Superior temporal gyrus (tissue), 1 donor: ENCODE results near the gene UBQLN1.
"Not testable (repeated sequence)": the region's sequence is repeated elsewhere in the genome, so short reads cannot be mapped to it uniquely, and the experiment has no call there.

ENCODE experiments used
- DNase-seq: peaks from one replicate; pipeline ENCODE4 v3.0.0-alpha.2; 2016; ENCODE audit errors: extremely low spot score

The UBQLN1 gene

DNA sequence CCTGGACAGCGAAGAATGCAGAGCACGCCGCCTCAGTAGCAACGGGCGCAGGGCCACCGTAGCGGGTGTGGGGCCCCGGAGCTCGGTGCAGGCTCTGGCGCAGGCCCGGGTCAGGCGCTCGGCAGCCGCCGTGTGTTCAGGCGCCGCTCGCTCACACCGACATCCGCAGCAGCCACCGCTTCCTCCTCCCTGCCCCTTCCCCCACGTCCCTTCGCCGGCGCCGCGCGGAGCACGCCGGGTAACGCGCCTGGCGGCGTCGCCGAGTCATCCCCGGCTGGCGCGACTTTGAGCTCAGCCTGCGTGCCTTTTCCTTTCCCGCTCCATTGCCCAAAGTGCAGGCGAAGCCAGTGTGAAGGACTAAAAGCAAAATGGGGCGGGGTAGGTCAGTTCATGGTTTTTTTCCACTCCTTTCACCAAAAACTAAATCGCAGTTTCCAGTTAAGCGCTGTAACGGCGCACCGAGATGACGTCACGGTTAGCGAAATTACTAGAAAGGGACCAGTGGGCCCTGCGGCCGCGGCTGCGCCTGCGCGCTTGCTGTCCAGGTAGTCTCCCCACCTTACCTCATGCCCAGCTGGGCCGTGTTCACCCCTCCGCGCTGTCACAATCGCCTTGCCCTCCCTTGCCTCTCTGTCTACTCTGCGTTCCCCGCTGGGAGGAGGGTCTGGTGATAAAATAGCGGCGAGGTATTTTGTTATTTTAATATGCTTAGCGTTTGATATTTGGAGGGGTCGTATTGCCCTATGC is at the start of gene UBQLN1:
TSS of gene UBQLN1 (minus strand) at position 191 of the 747 bp plus-strand sequence. CDS start 279 bp downstream, outside the sequence.
- DNase-seq = peak; percentile 95

DNA sequence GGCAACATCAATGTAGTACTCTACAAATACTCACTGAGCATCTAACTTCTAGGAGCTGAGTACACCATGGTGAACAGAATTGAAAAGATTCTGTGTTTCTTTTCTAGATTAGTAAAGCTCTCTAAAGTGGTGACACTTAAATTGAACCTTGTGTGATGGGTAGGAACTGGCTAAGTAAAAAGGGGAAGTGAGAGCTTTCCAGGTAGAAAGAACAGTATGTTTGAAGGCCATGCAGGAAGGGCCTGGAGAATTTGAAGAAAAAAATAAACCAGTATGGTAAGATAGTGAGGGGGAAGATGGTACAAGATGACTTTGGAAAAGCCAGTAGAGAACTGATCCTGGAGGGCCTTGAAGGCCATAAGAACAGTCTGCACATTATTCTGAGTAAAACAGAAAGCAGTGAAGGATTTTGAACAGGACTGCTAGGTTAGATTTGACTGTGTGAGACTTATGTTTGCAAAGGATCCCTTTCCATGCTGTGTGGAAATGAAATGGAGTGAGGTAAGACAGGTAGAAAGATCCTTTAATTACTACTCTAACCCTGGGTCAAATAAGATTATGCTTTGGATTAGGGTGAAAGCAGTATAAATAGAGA is 46.7 kb upstream of the UBQLN1 start:
- DNase-seq = no peak

DNA sequence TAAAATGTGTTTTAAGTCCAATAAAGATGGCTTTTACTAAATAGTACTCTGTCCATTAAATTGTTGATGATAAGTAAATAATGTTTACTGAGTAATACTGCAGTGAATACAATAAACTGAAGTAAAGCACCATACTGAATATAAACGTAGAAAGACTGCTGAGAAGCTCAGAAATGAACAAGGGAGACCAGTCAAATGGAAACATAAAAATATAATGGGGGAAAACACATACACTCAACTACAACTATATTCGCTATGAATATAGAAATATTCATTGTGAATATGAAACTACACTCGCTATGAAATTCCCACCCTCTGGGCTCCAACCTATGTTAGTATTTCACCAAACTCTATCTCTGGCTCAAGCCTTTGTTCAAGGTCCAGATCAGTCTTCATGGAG is 41.9 kb upstream of the UBQLN1 start:
- no peak for DNase-seq

DNA sequence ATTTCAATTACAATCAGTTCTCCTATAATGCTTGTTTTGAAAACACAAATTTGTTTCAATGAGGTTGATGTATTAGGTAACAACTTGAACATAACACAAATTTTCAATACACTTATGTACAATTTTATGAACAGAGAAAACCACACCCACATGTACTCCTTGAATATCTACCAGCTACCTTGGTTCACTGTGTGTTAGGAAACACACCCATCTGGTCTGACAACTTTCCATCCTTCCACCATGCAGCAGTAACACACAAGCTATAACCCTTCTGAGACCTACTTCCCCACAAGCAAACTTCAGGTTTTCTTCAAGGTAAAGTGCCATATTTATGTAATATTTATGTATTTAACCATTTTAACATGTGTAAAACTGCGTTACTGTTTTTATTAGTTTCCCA is 36.4 kb upstream of the UBQLN1 start:
- no peak for DNase-seq

DNA sequence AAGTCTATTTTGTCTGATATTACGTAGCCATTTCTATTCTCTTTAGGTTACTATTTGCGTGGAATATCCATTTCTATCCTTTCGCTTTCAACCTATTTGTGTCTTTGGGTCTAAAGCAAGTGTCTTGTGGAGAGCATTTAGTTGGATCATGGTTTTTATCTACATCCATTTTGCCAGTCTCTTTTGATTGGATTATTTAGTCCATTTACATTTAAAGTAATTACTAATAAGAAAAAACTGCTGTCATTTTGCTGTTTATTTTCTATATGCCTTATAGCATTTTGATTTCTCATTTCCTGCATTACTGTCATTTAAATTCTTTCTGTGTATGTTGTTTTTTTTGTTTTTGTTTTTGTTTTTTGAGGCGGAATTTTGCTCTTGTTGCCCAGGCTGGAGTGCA is 26.0 kb upstream of the UBQLN1 start:
- DNase-seq = no peak

DNA sequence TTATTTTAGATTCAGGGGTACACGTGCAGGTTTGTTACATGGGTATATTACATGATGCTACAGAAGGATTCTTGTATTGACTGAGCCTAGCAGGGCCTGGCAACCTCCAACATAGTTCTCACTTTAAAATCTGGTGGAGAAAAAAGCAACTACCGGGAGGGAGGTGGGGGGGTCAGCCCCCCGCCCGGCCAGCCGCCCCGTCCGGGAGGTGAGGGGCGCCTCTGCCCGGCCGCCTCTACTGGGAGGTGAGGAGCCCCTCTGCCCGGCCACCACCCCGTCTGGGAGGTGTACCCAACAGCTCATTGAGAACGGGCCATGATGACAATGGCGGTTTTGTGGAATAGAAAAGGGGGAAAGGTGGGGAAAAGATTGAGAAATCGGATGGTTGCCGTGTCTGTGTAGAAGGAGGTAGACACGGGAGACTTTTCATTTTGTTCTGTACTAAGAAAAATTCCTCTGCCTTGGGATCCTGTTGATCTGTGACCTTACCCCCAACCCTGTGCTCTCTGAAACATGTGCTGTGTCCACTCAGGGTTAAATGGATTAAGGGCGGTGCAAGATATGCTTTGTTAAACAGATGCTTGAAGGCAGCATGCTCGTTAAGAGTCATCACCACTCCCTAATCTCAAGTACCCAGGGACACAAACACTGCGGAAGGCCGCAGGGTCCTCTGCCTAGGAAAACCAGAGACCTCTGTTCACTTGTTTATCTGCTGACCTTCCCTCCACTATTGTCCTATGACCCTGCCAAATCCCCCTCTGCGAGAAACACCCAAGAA is 21.0 kb upstream of the UBQLN1 start:
- not testable (repeated sequence) for DNase-seq

DNA sequence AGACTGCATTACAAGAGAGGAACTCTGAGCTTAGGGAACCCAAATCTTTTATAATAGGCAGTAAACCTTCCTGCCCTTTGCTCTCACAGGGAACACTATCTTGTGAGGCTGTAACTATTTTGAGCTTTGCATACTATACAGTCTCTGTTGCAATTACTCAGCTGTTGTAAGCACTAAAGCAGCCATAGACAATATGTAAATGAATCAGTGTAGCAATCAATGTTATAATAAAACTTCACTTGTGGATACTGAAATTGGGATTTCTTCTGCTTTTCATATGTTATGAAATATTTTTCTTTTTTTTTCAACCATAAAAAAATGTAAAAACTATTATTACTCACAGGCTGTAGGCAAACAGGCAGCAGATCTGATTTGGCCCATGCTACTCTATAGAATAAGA is 16.7 kb upstream of the UBQLN1 start:
- no peak for DNase-seq

DNA sequence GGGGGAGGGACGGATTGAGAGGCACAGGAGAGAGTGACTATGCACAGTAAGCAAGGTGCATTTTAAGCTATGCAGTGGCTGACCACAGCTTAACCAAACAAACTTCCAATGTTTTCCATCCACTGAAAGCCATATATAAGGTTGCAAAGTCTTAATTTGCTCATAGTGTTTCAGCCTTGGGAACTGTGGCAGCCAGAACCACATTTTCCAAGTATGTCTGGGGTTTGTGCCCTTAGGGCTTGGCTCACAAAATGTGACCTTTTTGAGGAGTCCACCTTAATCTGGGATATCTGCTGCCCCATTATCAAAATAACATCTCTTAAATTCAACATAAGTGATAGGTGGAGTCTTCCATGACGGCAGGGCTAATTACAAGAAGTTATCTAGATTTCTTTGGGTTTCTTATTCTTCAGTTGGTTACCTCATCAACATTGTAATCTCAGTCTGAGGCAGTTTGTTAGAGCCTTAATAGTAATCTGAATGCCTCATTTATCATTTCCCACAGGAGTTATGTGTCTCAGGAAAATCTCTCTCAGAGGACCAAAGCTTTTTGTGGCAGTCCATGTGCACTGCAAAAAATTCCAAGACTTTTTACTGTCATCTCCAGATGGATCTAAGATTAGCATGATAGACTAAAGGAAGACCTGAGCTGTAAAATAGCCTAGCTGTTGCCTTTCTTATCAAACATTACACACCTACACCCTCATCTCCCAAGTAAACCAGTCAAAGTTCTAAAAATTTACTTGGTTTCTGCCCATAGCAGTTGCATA is 15.2 kb upstream of the UBQLN1 start:
- no peak for DNase-seq

DNA sequence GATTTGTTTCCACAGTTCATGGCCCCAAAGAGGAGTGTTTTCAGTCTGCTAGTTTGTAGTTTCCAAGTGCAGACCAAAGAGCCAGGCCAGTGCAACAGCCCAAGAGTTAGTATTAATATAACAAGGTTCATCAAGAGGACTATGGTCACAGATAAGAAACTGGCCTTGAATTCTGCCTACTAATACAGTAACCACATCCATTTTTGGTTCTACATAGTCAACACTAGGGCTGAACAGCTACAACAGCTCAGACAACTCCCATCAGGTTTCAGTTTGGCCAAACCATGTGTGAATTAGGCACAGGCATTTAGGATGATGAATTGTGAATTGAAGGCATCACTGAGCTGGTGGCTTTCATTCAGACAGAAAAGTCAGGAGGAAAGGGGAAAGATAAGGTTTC is 13.8 kb upstream of the UBQLN1 start:
- no peak for DNase-seq

DNA sequence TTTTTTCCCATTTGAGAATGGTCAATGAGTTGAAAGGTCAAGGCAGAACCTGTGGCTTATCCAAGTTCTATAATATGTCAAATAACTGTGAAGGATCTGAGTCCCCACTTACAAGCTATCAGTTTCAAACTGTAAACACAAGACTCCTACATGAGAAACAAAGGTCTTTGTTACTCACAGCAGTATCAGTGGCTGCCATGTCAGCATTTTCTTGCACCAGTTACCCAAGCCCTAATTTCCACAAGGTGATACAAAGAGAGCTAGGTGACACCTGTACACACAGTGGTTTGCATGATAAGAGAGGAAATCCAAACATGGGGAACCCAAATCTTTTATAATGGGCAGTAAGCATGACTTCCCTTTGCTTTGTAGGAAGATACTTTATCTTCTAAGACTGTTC is 8.0 kb upstream of the UBQLN1 start:
- DNase-seq = no peak

DNA sequence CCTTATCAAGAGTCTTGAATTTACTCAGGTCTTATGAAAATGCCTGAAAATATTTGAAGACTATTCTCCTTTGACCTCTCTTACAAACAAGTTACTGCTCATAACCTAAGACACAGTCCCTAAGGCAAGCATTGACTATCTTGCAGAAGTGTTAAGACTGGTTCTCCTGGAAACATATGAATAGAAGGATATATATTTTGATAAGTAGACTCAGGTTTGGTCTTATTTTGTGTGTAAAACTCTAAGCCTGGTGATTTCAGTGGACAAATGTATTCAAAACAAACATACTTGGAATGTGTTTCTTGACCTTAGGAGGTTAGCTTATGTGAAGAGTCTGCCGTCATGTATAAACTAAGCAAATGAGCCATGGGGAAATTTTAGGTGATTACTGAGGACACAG is 7.5 kb upstream of the UBQLN1 start:
- DNase-seq = no peak

DNA sequence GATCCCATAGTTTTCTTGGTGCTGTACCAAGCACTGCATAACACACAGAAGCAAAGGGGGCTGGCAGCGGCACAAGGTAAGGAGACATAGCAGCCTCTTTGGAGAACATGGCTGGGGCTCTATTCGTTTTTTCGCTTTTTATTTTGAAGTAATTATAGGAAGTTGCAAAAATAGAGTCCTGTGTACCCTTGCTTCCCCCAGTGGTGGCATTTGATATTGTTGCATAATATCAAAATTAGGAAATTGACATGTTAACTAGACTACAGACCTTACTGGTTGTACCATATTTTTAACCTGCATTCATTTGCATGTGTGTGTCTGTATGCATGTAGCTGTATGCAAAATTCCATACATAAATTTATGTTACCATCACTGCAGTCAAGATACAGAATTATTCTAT is 6.6 kb upstream of the UBQLN1 start:
- DNase-seq = no peak

DNA sequence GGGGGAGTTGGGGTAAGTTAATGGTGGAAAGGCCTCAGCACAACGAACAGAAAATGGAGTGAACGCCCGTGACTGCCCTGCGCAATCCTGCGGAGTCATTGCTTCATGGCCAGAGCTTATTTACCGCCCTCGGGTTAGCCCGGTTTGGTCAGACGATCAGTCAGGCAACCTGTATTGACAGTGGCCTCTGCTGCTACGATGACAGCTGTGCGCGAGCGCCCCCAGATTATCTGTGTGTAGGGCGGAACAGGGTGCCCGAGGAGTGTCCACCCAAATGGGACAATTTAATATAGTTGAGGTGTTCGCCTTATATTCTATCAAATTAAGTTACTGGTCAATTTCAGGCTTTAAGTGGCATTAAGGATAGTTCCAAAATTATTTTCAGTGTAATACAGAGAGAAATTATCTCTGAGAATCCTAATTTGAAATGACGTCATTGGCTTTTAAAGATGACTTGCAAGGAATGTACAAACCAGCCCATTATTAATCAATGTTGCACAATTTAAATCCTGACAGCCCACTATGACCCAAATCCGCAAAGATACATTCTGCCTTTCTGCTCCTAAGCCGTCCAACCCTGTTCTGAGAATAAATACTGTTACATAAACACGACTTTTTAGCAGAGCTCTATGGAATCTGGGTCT is 879 bp upstream of the UBQLN1 start:
- peak; percentile 68 for DNase-seq

DNA sequence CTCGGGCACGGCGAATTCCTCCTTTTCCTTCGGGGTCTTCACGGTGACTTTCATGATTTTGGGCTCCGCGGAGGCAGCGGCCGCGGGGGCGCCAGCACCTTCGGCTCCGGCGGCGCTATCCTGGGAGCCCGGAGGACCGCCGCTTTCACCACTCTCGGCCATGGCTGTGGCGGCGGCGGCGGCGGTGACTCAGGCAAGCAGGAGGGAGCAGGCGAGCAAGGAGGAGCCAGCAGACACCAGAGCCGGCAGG is 315 bp downstream of the UBQLN1 start:
- DNase-seq = no peak

DNA sequence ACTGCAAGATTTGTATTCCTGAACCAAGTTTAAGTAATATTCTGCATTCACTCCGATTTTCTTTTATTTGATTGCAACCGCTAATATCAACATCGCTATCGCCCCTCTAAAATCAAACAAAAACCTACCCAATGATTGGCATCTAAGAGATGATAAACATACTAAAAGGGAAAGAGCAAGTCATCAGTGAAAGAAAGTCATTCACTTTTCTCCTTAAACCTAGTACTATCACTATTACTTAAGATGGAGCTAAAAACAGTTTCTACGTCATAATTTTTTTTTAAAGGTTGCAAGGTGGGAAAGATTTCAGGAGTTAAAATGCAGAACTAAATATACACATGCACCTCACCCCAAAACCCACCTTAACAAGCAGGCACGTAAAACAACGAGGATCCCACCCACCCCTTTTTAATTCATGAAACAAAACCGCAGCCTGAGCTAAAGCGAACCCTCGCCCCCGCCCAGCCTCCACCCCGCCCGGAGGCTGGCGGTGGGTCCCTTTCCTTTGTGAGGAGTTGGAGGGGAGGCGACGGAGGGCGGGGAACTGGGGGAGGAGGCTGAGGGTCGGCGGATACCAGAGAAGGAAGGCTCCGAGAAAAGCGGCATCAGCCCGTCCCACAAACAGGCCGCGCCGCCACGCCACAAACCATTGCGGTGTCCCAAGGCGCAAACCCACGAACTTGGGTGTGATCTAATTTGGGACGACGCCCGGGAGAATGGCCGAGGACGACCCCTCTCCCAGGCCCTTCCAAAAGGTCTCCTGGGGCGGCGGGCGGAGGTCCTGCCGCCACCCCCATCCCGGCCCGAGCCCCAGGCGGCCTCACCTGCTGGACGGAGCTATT is 861 bp downstream of the UBQLN1 start:
- no peak for DNase-seq

DNA sequence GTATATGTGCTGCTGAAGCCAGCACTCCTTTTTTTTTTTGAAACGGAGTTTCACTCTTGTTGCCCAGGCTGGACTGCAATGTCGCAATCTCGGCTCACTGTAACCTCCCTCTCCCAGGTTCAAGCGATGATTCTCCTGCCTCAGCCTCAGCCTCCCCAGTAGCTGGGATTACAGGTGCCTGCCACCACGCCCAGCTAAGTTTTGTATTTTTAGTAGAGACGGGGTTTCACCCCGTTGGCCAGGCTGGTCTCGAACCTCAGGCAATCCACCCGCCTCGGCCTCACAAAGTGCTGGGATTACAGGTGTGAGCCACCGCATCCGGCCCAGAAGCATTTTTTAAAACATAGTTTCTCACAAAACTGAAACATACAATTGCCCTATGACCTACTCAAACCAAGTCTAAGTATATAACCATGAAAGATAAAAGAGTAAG is 2.5 kb downstream of the UBQLN1 start:
- DNase-seq = not testable (repeated sequence)

DNA sequence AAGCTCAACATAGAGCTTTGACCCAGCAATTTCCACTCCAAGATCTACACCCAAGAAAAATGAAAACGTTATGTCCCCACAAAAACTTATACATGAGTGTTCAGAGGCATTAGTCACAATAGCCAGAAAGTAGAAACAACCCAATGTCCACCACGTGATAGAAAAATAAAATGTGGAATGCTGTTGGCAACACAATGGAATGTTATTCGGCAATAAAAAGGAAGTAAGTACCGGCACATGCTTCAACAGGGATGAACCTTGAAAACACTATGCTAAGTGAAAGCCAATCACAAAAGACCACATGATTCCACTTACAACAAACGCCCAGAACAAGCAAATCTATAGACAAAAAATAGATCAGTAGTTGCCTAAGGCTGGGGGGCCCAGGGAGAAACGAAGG is 6.0 kb downstream of the UBQLN1 start:
- DNase-seq = no peak

DNA sequence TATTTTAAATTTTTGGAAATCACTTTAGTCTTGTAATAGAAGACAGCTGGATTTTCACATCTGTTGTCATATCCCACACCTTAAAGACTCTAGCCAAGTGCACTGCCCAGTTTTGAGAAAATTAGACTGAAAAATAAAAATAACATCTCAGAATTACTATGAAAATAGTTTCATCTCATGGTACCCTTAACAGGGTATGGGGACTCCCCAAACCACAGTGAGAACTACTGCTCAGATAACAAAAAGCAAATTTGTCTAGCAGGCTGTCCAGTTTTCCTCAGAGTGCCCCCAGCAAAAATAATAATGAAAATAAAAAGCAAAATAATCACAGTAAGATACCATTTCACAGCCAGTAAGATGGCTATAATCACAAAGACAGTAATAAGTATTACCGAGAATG is 6.5 kb downstream of the UBQLN1 start:
- DNase-seq = no peak

DNA sequence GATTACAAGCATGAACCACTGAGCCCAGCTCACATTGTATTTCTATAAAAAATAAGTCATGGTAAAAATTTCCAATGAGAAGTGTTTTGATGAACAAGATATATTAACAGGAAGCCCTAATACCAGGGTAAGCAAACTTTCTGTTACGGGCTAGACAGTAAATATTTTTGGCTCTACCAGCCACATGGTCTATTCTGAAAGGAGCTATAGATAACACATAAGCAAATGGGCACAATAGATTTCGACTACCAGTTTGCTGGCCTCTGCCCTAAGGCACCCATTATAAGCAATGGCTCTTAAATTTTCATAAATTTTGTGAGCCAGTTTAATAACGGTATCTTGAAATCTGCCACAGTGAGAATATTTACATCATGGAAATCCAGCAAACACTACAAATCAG is 8.1 kb downstream of the UBQLN1 start:
- no peak for DNase-seq

DNA sequence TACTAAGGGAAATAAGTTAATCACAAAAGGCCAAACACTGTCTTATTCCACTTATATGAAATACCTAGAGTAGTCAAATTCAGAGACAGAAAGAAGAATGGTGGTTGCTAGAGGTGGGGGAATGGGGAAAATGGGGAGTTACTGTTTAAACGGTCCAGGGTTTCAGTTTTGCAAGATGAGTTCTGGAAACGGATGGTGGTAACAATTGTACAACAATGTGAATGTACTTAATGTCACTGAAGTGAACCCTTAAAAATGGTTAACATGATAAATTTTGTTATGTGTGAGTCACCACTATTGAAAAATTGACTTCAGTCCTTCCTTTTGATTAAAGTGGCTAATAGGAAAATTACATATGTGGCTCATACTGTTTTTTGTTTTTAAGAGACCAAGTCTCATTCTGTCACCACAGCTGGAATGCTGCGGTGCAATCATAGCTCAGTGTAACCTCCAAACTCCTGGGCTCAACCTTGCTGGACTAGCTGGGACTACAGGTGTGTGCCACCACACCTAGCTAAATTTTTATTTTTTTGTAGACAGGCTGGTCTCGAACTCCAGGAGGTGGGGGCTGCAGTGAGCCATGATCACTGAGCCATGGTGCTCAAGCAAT is 8.7 kb downstream of the UBQLN1 start:
- no peak for DNase-seq

DNA sequence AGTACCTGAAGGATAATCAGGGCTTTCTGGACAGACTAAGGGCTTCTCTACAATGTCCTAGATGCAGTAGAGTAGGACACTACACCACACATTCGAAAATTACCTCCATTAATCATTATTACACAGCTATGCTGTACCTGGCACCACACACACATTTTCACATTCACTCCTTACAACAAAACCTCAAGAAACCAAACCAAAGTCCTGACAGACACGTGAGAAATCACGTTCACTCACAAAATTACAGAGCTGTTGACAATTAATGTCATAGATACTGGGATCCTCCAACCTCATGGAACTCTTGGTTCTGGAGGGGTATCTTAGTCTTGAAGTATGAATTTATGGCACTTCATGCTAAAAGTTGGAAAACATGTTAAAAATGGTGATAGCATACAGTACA is 16.3 kb downstream of the UBQLN1 start:
- DNase-seq = no peak
